AG10803 (cell line): ENCODE measurements around the gene SPPL2B.
"Not testable (repeated sequence)": the region's sequence is repeated elsewhere in the genome, so short reads cannot be mapped to it uniquely, and the experiment has no call there.

Experiments
- DNase-seq: peaks from one replicate; pipeline ENCODE4 v3.0.0; 2010; ENCODE audit warnings: low read depth
- H3K4me3 ChIP-seq: 2 replicates; pipeline ENCODE4 v1.5.1; 2011; ENCODE audit warnings: mild to moderate bottlenecking, low read length, control low read depth
- CTCF ChIP-seq: conservative IDR thresholded peaks from 2 replicates; pipeline ENCODE4 v1.5.1; 2011; ENCODE audit warnings: mild to moderate bottlenecking, low read length, control low read depth, inconsistent platforms

The SPPL2B gene, protein sequence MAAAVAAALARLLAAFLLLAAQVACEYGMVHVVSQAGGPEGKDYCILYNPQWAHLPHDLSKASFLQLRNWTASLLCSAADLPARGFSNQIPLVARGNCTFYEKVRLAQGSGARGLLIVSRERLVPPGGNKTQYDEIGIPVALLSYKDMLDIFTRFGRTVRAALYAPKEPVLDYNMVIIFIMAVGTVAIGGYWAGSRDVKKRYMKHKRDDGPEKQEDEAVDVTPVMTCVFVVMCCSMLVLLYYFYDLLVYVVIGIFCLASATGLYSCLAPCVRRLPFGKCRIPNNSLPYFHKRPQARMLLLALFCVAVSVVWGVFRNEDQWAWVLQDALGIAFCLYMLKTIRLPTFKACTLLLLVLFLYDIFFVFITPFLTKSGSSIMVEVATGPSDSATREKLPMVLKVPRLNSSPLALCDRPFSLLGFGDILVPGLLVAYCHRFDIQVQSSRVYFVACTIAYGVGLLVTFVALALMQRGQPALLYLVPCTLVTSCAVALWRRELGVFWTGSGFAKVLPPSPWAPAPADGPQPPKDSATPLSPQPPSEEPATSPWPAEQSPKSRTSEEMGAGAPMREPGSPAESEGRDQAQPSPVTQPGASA

DNA sequence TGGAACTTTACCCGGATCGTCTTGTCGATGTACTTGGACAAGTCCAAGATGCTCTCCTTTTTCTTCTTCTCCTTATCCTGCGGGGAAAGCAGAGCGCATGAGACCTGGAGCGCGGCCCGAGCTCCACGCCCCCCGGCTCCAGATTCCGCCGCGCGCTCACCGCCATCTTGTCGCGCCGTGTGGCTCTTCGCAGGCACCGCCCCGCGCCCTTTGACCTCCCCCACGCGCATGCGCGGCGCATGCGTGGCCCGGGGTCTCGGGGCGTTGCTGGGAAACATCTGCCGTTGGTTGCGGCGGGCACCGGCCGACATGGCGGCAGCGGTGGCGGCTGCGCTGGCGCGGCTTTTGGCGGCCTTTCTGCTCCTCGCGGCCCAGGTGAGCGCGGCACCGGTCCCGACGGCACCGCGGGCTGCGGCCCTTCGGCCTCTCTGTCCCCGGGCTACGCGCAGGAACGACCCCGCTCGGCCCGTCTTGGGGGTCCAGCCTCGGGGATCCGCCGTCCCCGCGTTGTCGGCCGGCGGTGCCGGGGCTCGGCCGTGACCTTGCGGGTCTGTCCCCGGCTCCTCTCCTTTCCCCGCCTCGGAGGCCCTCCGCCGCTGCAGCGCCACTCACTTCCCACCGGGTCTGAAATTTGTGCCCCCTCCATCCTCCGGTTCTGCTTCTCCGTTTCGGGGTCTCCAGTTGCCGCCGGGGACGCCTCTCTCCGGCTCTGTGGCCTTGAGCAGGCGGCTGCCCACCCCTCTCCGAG lies at the start of gene SPPL2B, which contains the start of gene LSM7:
SPPL2B (plus strand) TSS at position 284 of the 748 bp plus-strand sequence; CDS start at position 310, 26 bp downstream.
LSM7 (minus strand) TSS at position 186 of the 748 bp plus-strand sequence; CDS start at position 166, 20 bp downstream.
- peak; percentile 84 for DNase-seq
- no peak for TF ChIP-seq CTCF
- H3K4me3 ChIP-seq = peak within 1 kb of the TSS; percentile 95

GRCh38 chr19:2280633-2281264 lies 47.7 kb upstream of the SPPL2B start:
- no peak for TF ChIP-seq CTCF
- no peak for DNase-seq
- H3K4me3 ChIP-seq = no peak overlapping the region

- not testable (repeated sequence) for H3K4me3 ChIP-seq, DNase-seq
Observed at GRCh38 chr19:2281265-2282061, 47.0 kb upstream of the SPPL2B start.

DNA sequence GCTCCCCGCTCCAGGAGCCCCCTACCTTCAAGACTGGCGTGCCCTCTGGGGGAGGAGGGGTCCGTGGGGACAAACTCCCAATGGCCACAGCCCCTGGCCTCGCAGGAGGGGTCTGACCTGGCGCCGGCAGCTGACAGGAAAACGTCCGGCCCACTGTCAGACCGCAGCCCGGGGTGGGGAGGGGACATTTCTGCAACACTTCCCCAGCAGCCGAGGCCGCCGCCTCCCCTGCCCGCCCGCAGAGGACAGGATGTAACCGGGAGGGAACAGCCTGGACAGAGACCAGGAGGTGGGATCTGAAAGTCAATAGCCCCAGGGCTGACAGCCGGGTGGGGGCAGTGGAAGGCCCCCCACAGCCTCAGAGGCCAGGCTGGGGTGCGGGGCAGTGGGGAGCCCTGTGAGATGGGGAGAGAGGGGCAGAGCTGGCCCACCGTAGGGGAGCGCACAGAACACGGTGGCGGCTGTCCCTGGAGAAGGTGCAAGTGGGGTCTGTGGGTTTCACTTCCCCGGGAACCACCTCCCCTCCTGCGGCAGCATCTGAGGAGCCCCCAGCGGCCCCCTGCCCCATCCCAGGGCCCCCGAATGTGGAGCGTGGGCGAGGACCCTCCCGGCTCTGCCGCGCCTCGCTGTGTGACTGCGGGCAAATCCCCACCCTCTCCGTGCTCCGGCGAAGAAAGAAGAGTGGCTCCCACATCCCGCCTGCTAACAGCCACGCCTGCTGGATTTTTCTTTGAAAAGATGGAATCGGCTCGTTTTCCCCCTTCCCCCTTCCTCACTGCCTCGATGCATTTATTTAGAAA lies 46.2 kb upstream of the SPPL2B start, which contains the start of gene PEAK3:
PEAK3 (minus strand) TSS at position 114 of the 800 bp plus-strand sequence. CDS start 1,244 bp downstream, outside the sequence.
- DNase-seq = peak; percentile 39
- no peak for TF ChIP-seq CTCF
- no peak within 1 kb of the TSS for H3K4me3 ChIP-seq

DNA sequence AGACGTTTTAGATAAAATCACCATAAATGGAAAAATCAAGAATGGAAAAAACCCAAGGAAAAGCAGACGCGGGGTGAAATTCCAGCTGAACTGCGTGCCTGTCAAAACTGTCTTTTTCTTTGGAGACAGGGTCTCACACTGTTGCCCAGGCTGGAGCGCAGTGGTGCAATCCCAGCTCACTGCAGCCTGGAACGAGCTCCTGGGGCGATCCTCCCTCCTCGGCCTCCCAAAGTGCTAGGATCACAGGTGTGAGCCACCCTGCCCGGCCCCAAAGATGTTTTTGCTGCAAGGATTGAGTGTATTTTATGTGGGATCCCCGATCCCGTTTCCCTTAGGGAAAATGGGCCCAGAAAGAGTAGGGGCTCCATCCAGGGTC lies 45.6 kb upstream of the SPPL2B start:
- no peak for TF ChIP-seq CTCF
- DNase-seq = no peak
- H3K4me3 ChIP-seq = no peak overlapping the region

DNA sequence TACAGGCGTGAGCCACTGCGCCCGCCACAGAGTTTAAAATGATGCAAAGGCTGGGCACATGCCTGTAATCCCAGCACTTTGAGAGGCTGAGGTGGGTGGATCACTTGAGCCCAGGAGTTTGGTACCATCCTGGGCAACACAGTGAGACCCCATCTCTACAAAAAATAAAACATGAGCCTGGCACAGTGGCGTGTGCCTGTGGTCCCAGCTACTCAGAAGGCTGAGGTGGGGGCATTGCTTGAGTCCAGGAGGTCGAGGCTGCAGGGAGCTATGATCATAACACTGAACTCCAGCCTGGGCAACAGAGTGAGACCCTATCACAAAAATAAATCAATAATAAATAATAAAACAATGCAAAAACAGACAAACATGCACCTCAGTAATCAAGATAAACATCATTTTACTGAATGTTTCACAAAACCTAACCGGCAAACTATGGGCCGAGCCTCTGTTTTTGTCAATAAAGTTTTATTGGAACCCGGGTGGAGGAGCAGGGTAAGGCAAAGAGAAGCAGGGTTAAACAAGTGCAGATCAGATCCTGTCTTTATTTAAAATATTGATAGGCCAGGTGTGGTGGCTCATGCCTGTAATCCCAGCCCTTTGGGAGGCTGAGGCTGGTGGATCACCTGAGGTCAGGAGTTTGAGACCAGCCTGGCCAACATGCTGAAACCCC lies 44.5 kb upstream of the SPPL2B start:
- H3K4me3 ChIP-seq = no peak overlapping the region
- TF ChIP-seq CTCF = no peak
- no peak for DNase-seq
